Left lung (tissue), 10 donors: Measurements from ENCODE around the gene NYAP2. TPM values are rescaled to one million over a fixed set of nuclear protein-coding genes. Genes with fewer than 3 reads are reported as not detected.

ENCODE experiments used
- ATAC-seq: fragments of 200-7000 bp; cut with Tn5 transposase; one replicate; pipeline ENCODE4 v1.9.1; 2020; ENCODE audit warnings: moderate library complexity
- DNase-seq, 4 donors: peaks; one replicate each; pipeline ENCODE4 v3.0.0-alpha.2; 2013 to 2020
- H3K27ac ChIP-seq, 2 donors: fragments of 200-600 bp; sonication (generic) in 1 of 2; one replicate each; pipeline versions ENCODE4 v1.5.0 to v1.8.0; 2020 to 2021
- H3K27me3 ChIP-seq, 2 donors: fragments of 200-600 bp; sonication (generic) in 1 of 2; one replicate each; pipeline versions ENCODE4 v1.5.0 to v1.8.0; 2020 to 2021
- H3K36me3 ChIP-seq, 2 donors: fragments of 200-600 bp; sonication (generic) in 1 of 2; one replicate each; pipeline versions ENCODE4 v1.5.0 to v1.8.0; 2020 to 2021
- H3K4me1 ChIP-seq, 2 donors: fragments of 200-600 bp; one replicate each; pipeline ENCODE4 v1.8.0; 2021
- H3K4me3 ChIP-seq, 2 donors: fragments of 200-600 bp; sonication (generic) in 1 of 2; one replicate each; pipeline versions ENCODE4 v1.5.0 to v1.8.0; 2020 to 2021; ENCODE audit warnings: mild to moderate bottlenecking in 1 of 2
- H3K9me3 ChIP-seq, 2 donors: fragments of 200-600 bp; sonication (generic) in 1 of 2; one replicate each; pipeline versions ENCODE4 v1.5.0 to v1.8.0; 2020 to 2021
- CTCF ChIP-seq, 2 donors: fragments of 200-600 bp; sonication (generic) in 1 of 2; IDR thresholded peaks; one replicate each; pipeline versions ENCODE4 v1.5.0 to v1.8.0; 2021; ENCODE audit warnings: antibody characterized with exemption in 2 of 2
- intact Hi-C, 2 donors: fragments of 100-400 bp; cut with DNase I; formaldehyde crosslinking; loops; one replicate each; pipeline versions ENCODE4 v1.11.2 to v1.14.2; 2022
- polyA plus RNA-seq, 6 donors: library from polyadenylated mRNA; unstranded; fragments of 120-200 nt; gene quantifications; one replicate each; pipeline ENCODE4 v1.2.1, GENCODE V29; 2013; ENCODE audit not compliant: insufficient read length in 6 of 6
- total RNA-seq, 2 donors: library from RNA; stranded (reverse); fragmentation: NEBNext Ultra II Directional; extraction: Animal tissue kit (Norgen Biotek cat#: 25700); gene quantifications; one replicate each; pipeline ENCODE4 v1.2.1, GENCODE V29; 2021
- donor health status: DM: no; HTN: yes; CAD: no.
- donor health status: DM: no; HTN: no; CAD: no.

The NYAP2 gene
- total and polyA plus RNA-seq, 8 donors: 0.04 to 1.0 (median 0.07) TPM

DNA sequence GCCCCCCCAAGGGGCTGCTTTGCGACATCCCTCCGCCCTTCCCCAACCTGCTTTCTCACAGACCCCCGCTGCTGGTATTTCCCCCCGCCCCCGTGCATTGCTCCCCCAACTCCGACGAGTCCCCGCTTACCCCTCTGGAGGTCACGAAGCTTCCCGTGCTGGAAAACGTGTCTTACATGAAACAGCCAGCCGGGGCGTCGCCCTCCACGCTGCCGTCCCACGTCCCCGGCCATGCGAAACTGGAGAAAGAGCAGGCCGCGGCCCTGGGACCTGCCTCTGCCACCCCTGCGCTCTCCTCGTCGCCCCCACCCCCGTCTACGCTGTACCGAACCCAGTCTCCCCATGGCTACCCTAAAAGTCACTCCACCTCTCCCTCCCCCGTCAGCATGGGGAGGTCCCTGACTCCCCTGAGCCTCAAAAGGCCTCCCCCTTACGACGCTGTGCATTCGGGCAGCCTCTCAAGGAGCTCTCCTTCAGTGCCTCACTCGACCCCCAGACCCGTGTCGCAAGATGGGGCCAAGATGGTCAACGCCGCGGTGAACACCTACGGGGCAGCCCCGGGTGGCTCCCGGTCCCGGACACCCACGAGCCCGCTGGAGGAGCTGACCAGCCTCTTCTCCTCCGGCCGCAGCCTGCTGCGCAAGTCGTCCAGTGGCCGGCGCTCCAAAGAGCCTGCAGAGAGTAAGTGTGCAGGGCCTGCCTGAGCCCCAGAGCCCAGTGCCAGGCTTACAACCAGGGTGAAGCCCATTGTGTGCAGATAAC, 183.0 kb downstream of the NYAP2 start:
- ATAC-seq (no peak), DNase-seq (peak in 1 of 4 donors; percentile 76)
- intact Hi-C loops: no loop called here

GRCh38 chr2:225584796-225585195, 185.3 kb downstream of the NYAP2 start:
- TF ChIP-seq CTCF (IDR thresholded peaks at IDR 0.05): no peak
- no peak overlapping the region for H3K4me3 ChIP-seq
- intact Hi-C loops: no loop called here
- H3K27me3 ChIP-seq: no peaks in the 10 kb centered on the region
- ATAC-seq: no peak
- H3K36me3 ChIP-seq: no peaks in the 10 kb centered on the region
- no peaks in the 10 kb centered on the region for H3K9me3 ChIP-seq
- H3K27ac ChIP-seq: no peak overlapping the region
- no peak for DNase-seq
- no peaks in the 10 kb centered on the region for H3K4me1 ChIP-seq

More for the DNA sequence above, 183.0 kb downstream of the NYAP2 start:
- Histone ChIP-seq H3K9me3 (no peaks in the 10 kb centered on the region), H3K4me1 (no peaks in the 10 kb centered on the region), H3K4me3 (no peak overlapping the region), H3K27ac (no peak overlapping the region), H3K27me3 (no peaks in the 10 kb centered on the region), H3K36me3 (no peaks in the 10 kb centered on the region)
- TF ChIP-seq CTCF (IDR thresholded peaks at IDR 0.05): no peak

DNA sequence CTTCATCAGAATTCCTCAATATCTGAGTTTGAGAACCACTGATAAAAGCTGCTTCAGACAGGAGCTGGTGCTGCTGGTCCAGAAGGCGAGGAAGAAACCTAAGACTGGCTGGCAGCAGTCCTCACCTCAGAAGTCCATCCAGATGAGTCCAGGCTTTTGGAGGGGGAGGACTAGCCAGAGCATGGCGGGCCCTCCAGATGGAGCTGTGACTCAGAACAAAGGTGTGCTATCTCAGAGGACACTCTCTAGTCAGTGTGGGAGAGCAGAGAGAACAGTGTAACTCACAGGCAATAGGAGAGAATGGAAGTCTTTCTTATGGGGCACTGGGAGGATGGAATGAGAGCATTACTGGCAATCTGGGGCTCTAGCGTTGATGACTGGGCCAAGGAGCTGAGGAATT, 191.4 kb downstream of the NYAP2 start:
- no peak for TF ChIP-seq CTCF (IDR thresholded peaks at IDR 0.05)
- Histone ChIP-seq H3K4me1 (no peaks in the 10 kb centered on the region), H3K4me3 (no peak overlapping the region), H3K36me3 (no peaks in the 10 kb centered on the region), H3K9me3 (no peaks in the 10 kb centered on the region), H3K27ac (no peak overlapping the region), H3K27me3 (no peaks in the 10 kb centered on the region)
- DNase-seq (no peak), ATAC-seq (no peak)
- intact Hi-C loops: no loop called here

- no peaks in the 10 kb centered on the region for H3K36me3 ChIP-seq
- H3K9me3 ChIP-seq: peaks cover 0 to 8% of the 10 kb centered on the region in 2 donors
- ATAC-seq (no peak), DNase-seq (no peak)
- no peak for TF ChIP-seq CTCF (IDR thresholded peaks at IDR 0.05)
- H3K27ac ChIP-seq: no peak overlapping the region
- no peak overlapping the region for H3K4me3 ChIP-seq
- H3K4me1 ChIP-seq: no peaks in the 10 kb centered on the region
- intact Hi-C loops: no loop called here
- no peaks in the 10 kb centered on the region for H3K27me3 ChIP-seq
These were observed 198.4 kb downstream of the NYAP2 start for GRCh38 chr2:225597911-225598310.

DNA sequence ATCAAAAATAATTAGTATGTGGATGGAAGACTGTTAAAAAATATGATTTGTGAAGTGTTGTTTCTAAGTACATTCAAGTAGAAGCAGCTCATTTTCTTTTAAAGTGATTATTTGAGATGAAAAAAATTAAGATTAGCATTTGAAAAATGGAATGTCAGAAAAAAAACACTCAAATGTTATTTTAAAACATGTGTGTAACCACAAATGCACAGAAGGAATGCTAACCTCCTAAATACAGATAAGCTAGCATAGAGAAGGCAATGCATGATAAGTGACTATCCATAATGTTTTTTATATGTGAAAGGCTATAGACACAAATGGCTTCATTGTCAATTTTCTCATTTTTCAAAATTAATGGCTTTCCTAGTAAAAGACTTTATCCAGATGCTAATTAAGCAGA, 198.9 kb downstream of the NYAP2 start:
- DNase-seq (no peak), ATAC-seq (no peak)
- Histone ChIP-seq H3K4me1 (no peaks in the 10 kb centered on the region), H3K9me3 (peaks cover 0 to 8% of the 10 kb centered on the region in 2 donors), H3K27me3 (no peaks in the 10 kb centered on the region), H3K4me3 (no peak overlapping the region), H3K36me3 (no peaks in the 10 kb centered on the region), H3K27ac (no peak overlapping the region)
- TF ChIP-seq CTCF (IDR thresholded peaks at IDR 0.05): no peak
- intact Hi-C loops: no loop called here
